ENCODE data around the gene PHLPP1. TPM values are rescaled to one million over a fixed set of nuclear protein-coding genes. Genes with fewer than 3 reads are reported as not detected.

The PHLPP1 gene
- polyA plus RNA-seq, 6 donors from 2014 or later = 0.16 to 1.6 (median 0.59) TPM

GRCh38 chr18:62982600-62983251 is 267.4 kb downstream of the PHLPP1 start:
- Mint-ChIP-seq H3K27ac (peak overlapping the region in 1 of 6 donors; percentile 9), H3K4me3 (peak overlapping the region in 5 of 8 donors; percentile 29 to 84 (median 70))

GRCh38 chr18:62984656-62985315 is 269.4 kb downstream of the PHLPP1 start:
- no peaks in the 10 kb centered on the region for H3K27me3 Mint-ChIP-seq
- peaks cover 0 to 6% (median 5%) of the 10 kb centered on the region in 3 donors for H3K4me1 Mint-ChIP-seq
- no peak for DNase-seq
- no peak overlapping the region for H3K27ac Mint-ChIP-seq
- no peaks in the 10 kb centered on the region for H3K9me3 Mint-ChIP-seq
- no peak overlapping the region for H3K4me3 Mint-ChIP-seq
- no peaks in the 10 kb centered on the region for H3K36me3 Mint-ChIP-seq
- ATAC-seq (ENCODE audit: low read depth in 2 of 2) = no peak

More at GRCh38 chr18:62982600-62983251, 267.4 kb downstream of the PHLPP1 start:
- Mint-ChIP-seq H3K9me3 (no peaks in the 10 kb centered on the region), H3K4me1 (peaks cover 0 to 6% (median 5%) of the 10 kb centered on the region in 3 donors), H3K27me3 (no peaks in the 10 kb centered on the region), H3K36me3 (peaks cover 0 to 4% of the 10 kb centered on the region in 2 donors)
- DNase-seq (peak; percentile 47), ATAC-seq (ENCODE audit: low read depth in 2 of 2) (peak; percentile 67 to 69)

GRCh38 chr18:62986490-62986889 is 271.1 kb downstream of the PHLPP1 start:
- ATAC-seq (ENCODE audit: low read depth in 2 of 2) = no peak
- Mint-ChIP-seq H3K4me3 (no peak overlapping the region), H3K9me3 (no peaks in the 10 kb centered on the region), H3K4me1 (peaks cover 0 to 6% (median 5%) of the 10 kb centered on the region in 3 donors), H3K36me3 (no peaks in the 10 kb centered on the region), H3K27ac (no peak overlapping the region), H3K27me3 (peaks cover 0 to 15% (median 1%) of the 10 kb centered on the region in 3 donors)
- DNase-seq = no peak

- Mint-ChIP-seq H3K4me1 (peaks cover 0 to 5% (median 5%) of the 10 kb centered on the region in 3 donors), H3K27ac (no peak overlapping the region), H3K27me3 (peaks cover 0 to 21% (median 6%) of the 10 kb centered on the region in 3 donors), H3K36me3 (no peaks in the 10 kb centered on the region), H3K9me3 (no peaks in the 10 kb centered on the region), H3K4me3 (no peak overlapping the region)
- ATAC-seq (ENCODE audit: low read depth in 2 of 2) (no peak), DNase-seq (no peak)
Measured at GRCh38 chr18:62987055-62987830, 271.9 kb downstream of the PHLPP1 start.

GRCh38 chr18:62987859-62988258 is 272.5 kb downstream of the PHLPP1 start:
- H3K4me1 Mint-ChIP-seq = no peaks in the 10 kb centered on the region
- no peaks in the 10 kb centered on the region for H3K9me3 Mint-ChIP-seq
- peak overlapping the region in 1 of 8 donors; percentile 13 for H3K4me3 Mint-ChIP-seq
- peaks cover 0 to 21% (median 6%) of the 10 kb centered on the region in 3 donors for H3K27me3 Mint-ChIP-seq
- DNase-seq (no peak), ATAC-seq (ENCODE audit: low read depth in 2 of 2) (no peak)
- H3K36me3 Mint-ChIP-seq = no peaks in the 10 kb centered on the region
- H3K27ac Mint-ChIP-seq = peak overlapping the region in 1 of 6 donors; percentile 6

GRCh38 chr18:62988471-62988870 is 273.1 kb downstream of the PHLPP1 start:
- no peaks in the 10 kb centered on the region for H3K9me3 Mint-ChIP-seq
- ATAC-seq (ENCODE audit: low read depth in 2 of 2) (no peak), DNase-seq (no peak)
- H3K4me3 Mint-ChIP-seq = no peak overlapping the region
- no peaks in the 10 kb centered on the region for H3K4me1 Mint-ChIP-seq
- H3K27ac Mint-ChIP-seq = no peak overlapping the region
- no peaks in the 10 kb centered on the region for H3K36me3 Mint-ChIP-seq
- H3K27me3 Mint-ChIP-seq = peaks cover 0 to 21% (median 9%) of the 10 kb centered on the region in 3 donors

- H3K9me3 Mint-ChIP-seq = no peaks in the 10 kb centered on the region
- no peaks in the 10 kb centered on the region for H3K36me3 Mint-ChIP-seq
- no peak for ATAC-seq (ENCODE audit: low read depth in 2 of 2)
- no peak for DNase-seq
- peaks cover 0 to 21% (median 15%) of the 10 kb centered on the region in 3 donors for H3K27me3 Mint-ChIP-seq
- no peaks in the 10 kb centered on the region for H3K4me1 Mint-ChIP-seq
- H3K4me3 Mint-ChIP-seq = no peak overlapping the region
- no peak overlapping the region for H3K27ac Mint-ChIP-seq
Measured at GRCh38 chr18:62989195-62989594, 273.9 kb downstream of the PHLPP1 start.

- H3K27me3 Mint-ChIP-seq = peaks cover 0 to 21% (median 15%) of the 10 kb centered on the region in 3 donors
- H3K36me3 Mint-ChIP-seq = no peaks in the 10 kb centered on the region
- no peaks in the 10 kb centered on the region for H3K9me3 Mint-ChIP-seq
- H3K4me1 Mint-ChIP-seq = no peaks in the 10 kb centered on the region
- H3K4me3 Mint-ChIP-seq = no peak overlapping the region
- DNase-seq = no peak
- no peak for ATAC-seq (ENCODE audit: low read depth in 2 of 2)
- no peak overlapping the region for H3K27ac Mint-ChIP-seq
Measured at GRCh38 chr18:62990653-62991052, 275.3 kb downstream of the PHLPP1 start.

GRCh38 chr18:62991389-62991788 is 276.0 kb downstream of the PHLPP1 start:
- ATAC-seq (ENCODE audit: low read depth in 2 of 2) = no peak
- Mint-ChIP-seq H3K36me3 (no peaks in the 10 kb centered on the region), H3K9me3 (no peaks in the 10 kb centered on the region), H3K27ac (no peak overlapping the region), H3K4me3 (peak overlapping the region in 1 of 8 donors; percentile 38), H3K4me1 (no peaks in the 10 kb centered on the region), H3K27me3 (peaks cover 0 to 21% (median 15%) of the 10 kb centered on the region in 3 donors)
- no peak for DNase-seq

GRCh38 chr18:62991959-62992358 is 276.6 kb downstream of the PHLPP1 start:
- no peak overlapping the region for H3K4me3 Mint-ChIP-seq
- H3K36me3 Mint-ChIP-seq = no peaks in the 10 kb centered on the region
- H3K9me3 Mint-ChIP-seq = no peaks in the 10 kb centered on the region
- H3K27me3 Mint-ChIP-seq = peaks cover 0 to 21% (median 15%) of the 10 kb centered on the region in 3 donors
- DNase-seq = no peak
- ATAC-seq (ENCODE audit: low read depth in 2 of 2) = no peak
- H3K27ac Mint-ChIP-seq = peak overlapping the region in 1 of 6 donors; percentile 4
- H3K4me1 Mint-ChIP-seq = no peaks in the 10 kb centered on the region

GRCh38 chr18:62992877-62993365 is 277.6 kb downstream of the PHLPP1 start:
- ATAC-seq (ENCODE audit: low read depth in 2 of 2) (no peak), DNase-seq (no peak)
- Mint-ChIP-seq H3K4me3 (no peak overlapping the region), H3K27ac (no peak overlapping the region), H3K4me1 (peaks cover 0 to under 1% (median under 1%) of the 10 kb centered on the region in 3 donors), H3K9me3 (no peaks in the 10 kb centered on the region), H3K36me3 (no peaks in the 10 kb centered on the region), H3K27me3 (peaks cover 0 to 21% (median 15%) of the 10 kb centered on the region in 3 donors)

GRCh38 chr18:62996566-62996965 is 281.2 kb downstream of the PHLPP1 start:
- ATAC-seq (ENCODE audit: low read depth in 2 of 2) (no peak), DNase-seq (no peak)
- no peak overlapping the region for H3K4me3 Mint-ChIP-seq
- no peaks in the 10 kb centered on the region for H3K36me3 Mint-ChIP-seq
- no peaks in the 10 kb centered on the region for H3K9me3 Mint-ChIP-seq
- H3K27ac Mint-ChIP-seq = no peak overlapping the region
- peaks cover 11 to 18% (median 14%) of the 10 kb centered on the region in 3 donors for H3K4me1 Mint-ChIP-seq
- H3K27me3 Mint-ChIP-seq = peaks cover 0 to 13% (median 5%) of the 10 kb centered on the region in 3 donors

GRCh38 chr18:62997076-62997475 is 281.7 kb downstream of the PHLPP1 start:
- Mint-ChIP-seq H3K27me3 (peaks cover 0 to 9% (median 0%) of the 10 kb centered on the region in 3 donors), H3K4me3 (no peak overlapping the region), H3K36me3 (no peaks in the 10 kb centered on the region), H3K9me3 (no peaks in the 10 kb centered on the region), H3K27ac (no peak overlapping the region), H3K4me1 (peaks cover 11 to 18% (median 14%) of the 10 kb centered on the region in 3 donors)
- no peak for DNase-seq
- no peak for ATAC-seq (ENCODE audit: low read depth in 2 of 2)

Measured in naive B cell (primary cell).